Right renal cortex interstitium (tissue), 3 donors: ENCODE measurements around the gene MOBP. TPM values are rescaled to one million over a fixed set of nuclear protein-coding genes. Genes with fewer than 3 reads are reported as not detected.

Experiments
- DNase-seq, 3 donors: peaks; one replicate each; pipeline ENCODE4 v3.0.0-alpha.2; 2013; ENCODE audit warnings: low read depth in 3 of 3, low spot score in 2 of 3
- polyA plus RNA-seq, 3 donors: library from polyadenylated mRNA; unstranded; fragments of 120-200 nt; gene quantifications; one replicate each; pipeline ENCODE4 v1.2.1, GENCODE V29; 2013; ENCODE audit not compliant: insufficient read length in 3 of 3

Gene MOBP
- polyA plus RNA-seq, 3 donors: 0.04 to 0.08 TPM; not detected in 1

DNA sequence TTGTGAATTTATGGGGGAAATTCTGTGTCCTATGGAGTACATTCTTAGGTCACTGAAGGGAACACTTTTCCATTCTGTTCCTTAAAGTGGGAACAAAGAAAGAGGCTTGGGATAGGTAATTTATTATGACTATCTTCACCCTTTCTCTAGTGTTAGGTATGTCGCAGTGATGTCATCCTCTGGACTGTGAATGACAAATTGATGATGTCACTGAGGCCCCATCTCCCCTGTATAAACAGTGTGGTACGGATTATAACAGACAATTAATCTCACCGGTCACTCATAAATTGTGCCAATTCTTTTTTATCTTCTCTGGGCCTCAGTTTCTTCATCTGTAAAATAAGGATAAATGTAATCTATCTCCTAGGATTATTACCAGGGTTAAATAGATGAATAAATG is 23.5 kb downstream of the MOBP start:
- DNase-seq: no peak

DNA sequence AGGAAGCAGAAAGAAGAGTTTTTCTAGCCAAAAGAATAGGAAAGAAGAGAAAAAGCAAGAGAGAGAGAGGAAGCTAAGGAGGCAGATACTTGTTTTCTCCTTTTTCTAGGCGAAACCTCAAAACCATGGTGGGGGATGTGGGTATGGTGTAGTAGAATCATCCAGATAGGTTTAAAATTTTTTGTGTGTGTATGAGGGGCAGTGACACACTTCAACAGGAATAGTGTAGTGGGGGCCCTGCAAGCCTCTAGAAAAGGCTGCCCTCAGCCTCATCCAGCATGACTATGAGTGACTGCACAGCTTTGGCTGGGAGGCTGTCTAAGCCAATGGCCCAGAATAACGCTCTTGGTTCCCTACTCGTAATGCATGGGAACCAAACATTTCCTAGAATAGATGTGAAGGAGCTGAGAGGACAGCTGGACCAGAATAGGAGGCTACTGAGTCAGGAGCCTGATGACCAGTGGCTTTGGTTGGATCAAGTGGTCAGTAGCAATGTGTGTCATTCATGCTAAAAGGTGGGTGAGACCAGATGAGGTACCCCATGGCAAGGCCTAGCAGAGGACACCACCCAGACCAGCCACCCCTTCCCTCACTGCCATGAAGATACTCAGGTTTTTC is 24.4 kb downstream of the MOBP start:
- DNase-seq: no peak

DNA sequence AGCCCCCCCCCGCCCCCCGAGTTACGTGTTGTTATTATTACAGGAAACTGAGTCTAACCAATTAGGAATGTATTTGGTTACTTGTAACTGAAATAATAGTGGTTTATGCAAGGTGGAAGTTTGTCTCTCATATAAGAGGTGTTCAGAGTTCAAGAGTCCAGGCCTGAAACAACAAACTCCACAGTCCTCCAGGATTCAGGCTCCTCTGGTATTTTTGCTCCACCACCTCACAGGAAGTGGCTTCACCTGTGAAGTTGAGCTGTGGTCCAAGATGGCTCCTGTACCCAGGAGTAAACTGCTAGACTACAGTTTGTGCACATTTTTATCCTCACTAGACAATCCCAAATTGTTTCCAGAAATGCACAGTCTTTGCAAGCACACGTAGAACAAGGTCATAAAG is 27.3 kb downstream of the MOBP start:
- no peak for DNase-seq

DNA sequence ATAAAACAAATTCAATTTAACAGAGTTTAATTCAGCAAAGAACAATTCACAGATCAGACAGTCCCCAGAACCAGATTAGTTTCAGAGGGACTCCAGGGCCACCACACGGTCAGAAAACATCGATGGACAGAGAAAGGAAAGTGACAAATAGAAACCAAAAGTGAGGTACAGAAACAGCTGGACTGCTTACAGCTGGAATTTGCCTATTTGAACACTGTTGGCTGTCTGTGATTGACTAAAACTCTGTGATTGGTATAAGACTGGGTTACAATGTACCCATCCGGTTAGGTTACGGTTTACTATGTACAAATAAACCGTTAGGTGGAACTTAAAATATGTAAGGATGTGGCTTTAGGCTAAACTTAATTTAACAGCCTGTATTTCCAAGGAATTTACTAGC is 30.3 kb downstream of the MOBP start:
- no peak for DNase-seq

DNA sequence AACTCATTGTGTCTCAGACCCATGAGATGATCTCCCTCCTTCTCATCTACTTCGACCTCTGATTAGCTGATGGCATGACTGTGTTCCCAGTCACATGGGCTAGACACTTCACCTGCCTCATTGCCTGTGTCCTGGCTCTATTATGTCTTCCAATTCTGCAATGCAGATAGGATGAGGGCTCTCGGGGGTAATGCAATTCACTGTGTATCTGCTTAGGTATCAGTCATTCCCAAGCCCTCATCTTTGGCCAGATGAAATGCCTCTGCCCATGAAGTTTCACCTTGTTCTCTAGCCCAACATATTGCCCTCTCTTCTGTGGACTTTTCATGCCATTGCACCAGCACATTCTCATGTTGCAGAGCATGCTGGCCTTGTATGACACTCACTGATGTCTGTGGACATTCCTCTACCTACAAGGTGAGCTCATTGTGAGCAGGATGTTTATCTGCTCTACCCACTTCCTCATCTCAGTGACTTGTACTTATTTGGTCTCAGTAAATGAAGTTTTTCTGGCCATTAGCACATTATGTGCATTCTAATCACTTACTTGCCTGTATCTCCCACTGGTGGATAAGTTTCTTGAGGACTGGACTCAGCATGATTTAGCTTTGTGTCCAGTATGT is 32.3 kb downstream of the MOBP start:
- no peak for DNase-seq

DNA sequence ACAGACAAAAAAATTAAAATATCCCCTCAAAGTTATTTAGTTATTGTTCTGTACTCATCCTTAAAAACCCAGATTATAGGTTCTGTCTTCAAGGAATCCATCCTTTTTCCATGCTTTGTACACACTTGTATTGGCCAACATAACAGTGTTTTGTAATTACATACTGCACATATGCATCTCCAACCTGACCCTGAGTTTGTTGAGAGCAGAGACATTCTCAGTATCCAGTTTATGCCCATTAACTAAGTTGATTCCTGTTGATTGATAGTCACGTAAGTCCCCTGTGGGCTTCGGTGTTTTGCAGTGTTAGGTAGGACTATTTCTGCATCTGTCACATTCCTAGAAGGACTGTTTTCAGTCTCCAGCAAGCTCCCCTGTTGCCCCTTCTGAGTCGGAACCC is 33.6 kb downstream of the MOBP start:
- DNase-seq: no peak

DNA sequence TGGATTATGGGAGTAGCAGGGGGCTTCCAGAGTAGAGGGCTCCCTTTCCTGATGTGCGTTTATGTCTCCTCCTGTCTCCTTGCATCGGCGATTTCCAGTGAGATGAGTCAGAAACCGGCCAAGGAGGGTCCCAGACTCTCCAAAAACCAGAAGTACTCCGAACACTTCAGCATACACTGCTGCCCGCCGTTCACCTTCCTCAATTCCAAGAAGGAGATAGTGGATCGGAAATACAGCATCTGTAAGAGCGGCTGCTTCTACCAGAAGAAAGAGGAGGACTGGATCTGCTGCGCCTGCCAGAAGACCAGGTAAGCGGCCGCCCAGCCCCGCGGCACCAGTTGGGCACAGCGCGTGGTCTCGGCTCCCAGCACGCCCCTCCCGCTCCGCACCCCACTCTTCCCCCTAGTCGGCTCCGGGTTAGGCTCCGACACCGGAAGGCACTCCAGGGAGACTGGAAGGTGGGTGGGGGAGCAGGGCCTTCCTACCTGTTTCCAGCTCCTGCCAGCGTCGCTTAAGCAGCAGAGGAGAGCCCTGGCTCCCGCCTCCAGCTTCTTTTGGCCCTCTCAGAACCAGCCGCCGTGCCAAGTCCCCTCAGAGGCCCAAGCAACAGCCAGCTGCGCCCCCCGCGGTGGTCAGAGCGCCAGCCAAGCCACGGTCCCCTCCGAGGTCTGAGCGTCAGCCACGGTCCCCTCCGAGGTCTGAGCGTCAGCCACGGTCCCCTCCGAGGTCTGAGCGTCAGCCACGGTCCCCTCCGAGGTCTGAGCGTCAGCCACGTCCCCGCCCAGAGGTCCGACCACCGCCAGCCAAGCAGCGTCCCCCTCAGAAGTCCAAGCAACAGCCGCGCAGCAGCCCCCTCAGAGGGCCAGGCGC is 34.7 kb downstream of the MOBP start:
- DNase-seq: no peak

DNA sequence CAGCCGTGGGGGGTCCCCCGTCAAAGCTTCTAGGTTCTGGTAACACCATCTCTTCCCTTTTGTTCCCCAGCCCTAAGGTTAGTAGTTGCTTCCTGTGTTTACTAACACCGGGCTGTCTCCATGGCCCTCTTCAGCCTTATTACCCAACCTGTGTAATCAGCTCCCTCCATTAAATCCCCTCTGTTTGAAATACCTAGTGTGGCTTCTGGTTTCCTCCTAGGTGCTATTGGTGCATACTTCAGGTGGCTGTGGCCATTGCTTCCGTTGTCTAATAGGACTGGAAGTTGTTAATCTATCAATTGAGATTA is 35.3 kb downstream of the MOBP start:
- DNase-seq: no peak

DNA sequence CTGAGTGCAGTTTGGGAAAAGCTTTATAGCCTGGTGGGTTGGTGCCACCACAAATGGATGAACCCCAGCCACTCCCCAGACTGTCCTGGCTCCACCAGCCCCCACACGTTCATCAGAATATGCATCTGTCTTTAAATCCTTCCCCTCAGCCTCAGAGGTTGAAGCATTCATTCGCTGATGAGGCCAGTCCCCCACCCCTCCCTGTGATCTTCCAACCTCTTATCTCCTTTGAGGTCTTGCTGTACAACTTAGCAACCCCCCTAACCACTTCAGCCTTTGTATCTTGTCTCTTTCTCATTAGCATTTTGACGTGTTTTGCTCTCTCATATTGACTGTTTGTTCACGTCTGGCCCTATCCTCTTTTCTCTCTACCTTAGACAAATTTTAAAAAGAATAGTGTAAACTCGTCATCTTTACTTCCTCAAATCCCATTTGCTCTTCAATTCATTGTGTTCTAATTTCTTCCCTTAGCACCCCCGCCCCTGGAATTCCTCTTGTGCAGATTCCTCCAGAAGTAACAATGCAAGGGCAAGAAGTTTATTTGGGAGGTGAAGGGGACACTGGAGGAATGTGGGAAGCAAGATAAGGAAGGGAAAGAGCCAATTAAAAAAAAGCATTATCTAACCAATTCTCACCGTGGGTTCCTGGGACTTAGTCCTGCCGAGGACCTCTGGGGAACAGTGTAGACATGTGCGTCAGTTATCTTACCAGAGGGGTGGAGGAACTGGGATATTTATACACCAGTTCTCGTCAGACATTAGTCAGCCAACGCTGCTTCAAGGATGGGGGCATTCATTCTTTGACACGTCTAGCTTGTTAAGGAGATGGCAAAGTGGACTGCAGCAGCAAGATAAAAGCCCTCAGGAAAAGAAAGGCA is 38.6 kb downstream of the MOBP start:
- no peak for DNase-seq

DNA sequence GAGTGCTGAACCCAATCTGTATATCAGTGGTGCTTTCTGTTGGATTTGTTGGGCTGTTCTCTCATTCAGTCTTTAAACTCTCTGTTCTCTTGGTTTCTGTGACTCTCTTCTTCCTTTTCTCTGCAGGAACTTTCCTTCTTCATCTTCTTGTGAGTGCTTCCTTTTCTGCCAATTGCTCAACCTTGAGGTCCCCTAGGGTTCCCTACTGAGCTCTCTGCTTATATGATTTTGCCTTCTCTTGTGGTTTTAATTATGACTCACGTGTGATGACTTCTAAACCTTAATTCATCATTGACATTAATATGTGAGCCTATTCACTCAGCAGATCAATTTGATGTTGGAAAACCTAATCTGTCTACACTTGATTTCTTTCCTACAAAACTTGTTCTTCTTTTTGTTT is 39.4 kb downstream of the MOBP start:
- no peak for DNase-seq

DNA sequence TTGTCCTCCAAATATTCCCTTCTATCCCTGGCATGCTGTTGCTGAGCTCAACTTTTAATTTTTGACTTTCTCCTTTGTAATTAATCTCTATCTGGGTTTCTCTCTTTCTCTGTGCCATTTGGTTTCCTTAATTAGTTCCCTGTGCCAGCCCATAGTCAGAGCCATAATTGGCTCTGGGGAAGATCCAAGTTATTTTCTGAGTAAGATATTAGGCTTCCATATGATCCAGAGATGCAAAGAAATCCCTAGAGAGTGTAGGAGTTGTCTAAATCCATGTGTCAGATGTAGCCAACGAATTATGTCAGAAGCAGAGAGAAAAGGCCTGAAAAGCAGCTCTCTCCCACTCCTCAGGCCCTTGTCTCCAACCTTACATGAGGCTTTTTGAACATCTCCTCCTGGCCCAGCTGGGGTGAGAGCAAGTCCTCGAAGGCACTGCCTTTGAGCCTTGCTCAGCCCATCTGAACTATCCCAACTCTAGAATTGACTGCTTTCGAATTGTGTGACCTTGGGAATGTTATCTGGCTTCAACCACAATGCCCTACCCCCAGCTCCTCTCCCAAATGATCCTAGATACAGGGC is 46.4 kb downstream of the MOBP start:
- DNase-seq: no peak

DNA sequence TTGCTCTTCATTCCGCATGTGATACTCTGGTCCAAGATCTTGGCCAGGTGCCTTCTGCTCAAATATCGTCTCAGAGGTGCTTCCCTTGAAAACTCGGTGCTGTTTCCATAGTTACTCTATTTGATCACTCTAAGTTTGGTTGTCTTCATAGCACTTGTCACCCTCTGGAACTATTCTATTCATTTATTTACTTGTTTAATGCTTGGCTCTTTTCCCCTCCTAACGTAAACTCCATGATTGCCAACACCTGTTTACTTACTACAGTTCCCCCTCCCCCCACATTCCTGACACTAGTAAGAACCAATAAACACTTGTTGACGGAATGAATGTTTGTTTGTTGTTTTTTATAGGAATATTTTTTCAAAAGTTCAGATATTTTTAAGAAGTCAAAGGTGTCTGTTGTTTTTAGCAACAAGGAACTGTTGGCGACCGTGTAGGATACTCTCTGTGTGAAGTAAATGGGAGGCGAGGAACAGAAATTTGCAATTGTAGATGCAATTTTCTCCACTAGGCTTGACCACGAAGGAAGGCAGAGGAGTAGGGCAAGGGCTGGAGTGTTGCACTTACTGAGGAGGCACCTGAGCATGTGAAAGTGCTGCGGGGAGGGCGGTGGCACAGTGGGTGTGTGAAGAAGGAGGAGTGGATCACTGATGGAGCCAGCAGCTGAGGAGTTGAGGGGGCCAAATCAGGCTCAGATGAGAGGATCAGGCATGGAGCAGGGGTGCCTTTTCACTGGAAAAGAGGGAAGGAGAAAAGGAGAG is 48.4 kb downstream of the MOBP start:
- DNase-seq: no peak

DNA sequence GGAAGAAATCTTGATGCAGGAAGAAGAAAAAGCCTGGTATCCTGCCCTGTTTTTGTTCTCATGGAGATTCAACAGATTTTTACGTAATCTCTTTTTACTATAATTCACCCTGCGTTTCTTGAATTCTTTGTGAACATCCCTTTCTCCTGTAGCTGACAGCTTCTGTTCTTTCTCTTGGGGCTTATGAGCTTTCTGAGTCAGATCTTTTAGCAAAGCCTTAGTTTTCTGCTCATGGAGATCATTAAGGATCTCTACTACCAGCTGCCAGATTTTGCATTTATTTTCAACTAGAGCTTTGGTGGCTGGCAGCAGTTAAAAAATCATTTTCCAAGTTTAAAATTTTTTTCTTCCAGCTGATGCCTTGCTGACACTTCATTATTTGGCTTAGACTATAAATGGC is 51.6 kb downstream of the MOBP start:
- no peak for DNase-seq

DNA sequence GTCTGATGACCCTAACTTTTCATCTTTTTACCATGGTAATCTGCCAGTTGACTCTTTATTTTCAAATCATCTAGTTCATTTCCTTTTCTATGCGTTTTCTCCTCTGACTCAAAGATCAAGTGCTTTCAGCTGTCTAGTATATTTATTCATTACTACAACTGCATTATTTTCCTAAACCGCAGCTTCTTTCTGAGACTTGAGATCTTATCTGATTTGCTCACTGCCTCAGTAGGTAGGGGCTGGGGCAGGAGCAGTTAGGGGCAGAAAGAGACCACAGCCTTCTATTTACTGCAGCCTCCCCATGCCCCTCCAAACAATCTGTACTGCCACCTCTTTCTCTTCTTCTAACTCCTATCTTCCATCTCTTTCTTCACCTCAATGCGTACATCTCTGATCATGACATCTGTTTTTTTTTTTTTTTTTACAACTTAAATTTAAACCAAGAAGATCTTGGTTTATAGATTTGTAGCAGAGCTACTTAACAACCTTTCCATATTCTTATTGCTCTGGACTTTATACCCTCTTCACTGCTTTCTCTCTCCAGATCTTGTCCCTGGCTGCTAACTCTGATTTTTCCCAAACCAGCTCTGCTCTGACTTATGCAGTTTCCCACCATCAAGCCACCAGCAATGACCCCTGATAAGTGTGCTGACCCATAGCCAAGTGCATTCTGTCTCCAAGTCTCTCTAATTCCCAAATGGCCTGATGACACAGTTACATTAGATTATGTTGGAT is 52.2 kb downstream of the MOBP start:
- no peak for DNase-seq

DNA sequence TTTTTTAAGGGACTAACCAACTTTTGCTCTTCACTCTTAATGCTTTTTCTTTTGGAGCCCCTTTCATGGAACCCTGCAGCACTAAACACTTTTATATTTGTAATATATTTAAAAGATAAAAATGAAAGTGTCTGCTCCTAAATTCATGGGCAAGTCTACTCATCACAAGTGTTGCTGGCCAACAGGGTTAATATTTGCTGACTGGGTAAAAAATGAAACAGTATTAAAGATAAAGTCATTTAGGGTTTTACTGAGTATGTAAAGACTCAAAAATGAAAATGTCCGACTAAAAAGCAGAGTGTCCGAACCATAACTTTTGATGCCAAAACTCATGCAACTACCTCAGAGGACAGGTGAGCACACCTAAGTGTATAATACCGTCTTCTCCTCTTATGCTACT is 54.0 kb downstream of the MOBP start:
- no peak for DNase-seq

DNA sequence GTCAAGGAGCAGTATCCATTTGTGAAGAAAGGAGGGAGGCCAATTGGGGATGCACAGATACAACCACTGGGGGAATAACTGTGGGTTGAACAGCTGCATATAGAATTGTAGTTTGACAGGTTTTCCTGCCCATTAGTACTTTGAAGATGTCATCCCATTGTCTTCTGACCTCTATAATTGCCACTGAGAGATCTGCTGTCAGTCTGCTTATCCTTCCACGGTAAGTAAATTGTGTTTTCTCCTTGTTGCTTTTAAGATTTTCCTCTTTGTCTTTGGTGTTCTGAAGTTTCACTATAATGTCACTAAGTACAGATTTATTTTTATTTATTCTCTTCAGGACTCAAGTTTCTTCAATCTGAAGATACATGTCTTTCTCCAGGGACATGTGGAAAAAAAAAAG is 56.6 kb downstream of the MOBP start:
- no peak for DNase-seq

DNA sequence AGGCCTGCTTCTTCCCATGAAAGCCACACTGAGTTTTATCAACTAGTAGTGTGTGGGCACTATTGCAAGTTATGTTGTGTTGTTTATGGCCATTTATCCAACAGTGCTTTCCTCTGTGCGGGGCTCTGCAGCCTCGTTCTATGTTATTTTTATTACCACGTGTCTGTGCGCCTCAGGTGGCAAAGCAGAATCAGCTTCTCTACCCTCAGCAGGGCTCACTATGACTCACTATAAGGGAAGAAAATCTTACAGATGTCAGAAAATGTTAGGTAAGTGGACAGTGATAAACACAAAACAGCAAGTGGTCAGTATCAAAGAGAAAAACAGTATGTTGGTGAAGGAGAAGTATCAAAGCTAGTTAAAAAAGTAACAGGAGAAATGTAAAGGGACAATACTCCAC is 61.4 kb downstream of the MOBP start:
- no peak for DNase-seq

DNA sequence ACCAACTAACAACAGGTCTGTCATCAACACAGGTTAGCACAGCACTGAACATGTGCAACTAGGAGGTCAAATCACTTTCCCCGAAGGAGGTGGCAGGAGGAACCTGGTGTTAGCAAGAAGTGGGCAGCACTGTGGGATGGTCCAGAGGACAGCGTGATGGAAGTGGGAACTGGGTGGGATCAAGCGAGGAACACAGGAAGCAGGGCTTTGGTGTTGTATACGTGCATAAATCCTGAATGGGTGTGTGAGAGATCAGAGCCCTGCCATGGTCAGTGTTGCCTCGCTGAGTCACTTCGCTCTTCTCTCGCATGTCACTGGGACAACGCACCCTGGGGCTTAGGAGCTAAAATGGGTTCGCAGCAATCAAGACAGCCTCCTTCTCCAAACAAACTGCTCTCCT is 62.1 kb downstream of the MOBP start:
- DNase-seq: no peak

DNA sequence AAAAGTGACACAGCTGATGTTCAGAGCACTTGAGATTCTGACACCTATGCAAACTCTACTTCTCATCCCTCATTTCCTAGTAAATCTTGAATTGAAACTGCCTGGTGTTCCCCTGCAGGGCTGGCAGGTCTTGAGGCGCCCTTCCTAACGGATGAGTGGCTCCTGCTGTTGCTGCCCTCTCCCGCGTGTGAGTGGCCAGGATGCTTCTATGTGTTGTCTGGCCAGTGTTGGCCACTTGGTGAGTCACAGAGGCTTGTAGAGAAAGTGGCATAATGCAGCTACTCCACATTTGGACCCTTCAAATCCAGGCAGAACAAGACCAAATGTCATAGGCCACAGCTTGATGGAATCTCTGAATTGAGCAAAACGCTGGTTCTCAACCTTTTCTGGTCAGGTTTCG is 63.6 kb downstream of the MOBP start:
- no peak for DNase-seq

DNA sequence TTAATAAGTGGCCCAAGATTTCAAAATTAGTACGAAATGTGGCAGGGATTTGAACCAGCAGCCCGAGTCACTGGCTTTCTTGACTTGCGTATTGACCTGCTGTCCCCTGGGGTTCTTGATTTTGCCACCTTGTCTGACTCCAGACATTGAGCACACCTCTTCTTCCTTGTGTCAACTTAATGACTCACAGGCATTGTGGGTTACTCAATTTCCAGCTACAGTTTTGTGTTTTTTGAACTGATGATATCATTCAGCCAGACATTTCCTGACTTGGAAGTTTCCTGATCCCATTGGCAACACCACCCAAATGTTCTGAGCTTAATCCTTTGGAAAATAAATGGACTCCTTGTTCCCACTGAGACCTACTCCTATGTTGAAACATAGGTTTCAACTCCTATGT is 64.2 kb downstream of the MOBP start:
- no peak for DNase-seq
